AG04449 (cell line): ENCODE measurements around the gene PDZD4.
"Not testable (repeated sequence)": the region's sequence is repeated elsewhere in the genome, so short reads cannot be mapped to it uniquely, and the experiment has no call there.

ENCODE experiments used
- CTCF ChIA-PET: fragments of 350-600 bp; formaldehyde crosslinking; extraction: SDS; loops from one replicate; lab custom pipeline; 2021; ENCODE audit warnings: antibody characterized with exemption; lab: Yijun Ruan, JAX
- POLR2A ChIA-PET: fragments of 400-600, 350-600 bp; formaldehyde crosslinking; extraction: SDS; loops from one replicate; lab custom pipeline; 2020; ENCODE audit warnings: antibody characterized with exemption, inconsistent platforms; lab: Yijun Ruan, JAX
- DNase-seq: peaks from one replicate; pipeline ENCODE4 v3.0.0-alpha.2; 2010; ENCODE audit warnings: low read depth, low spot score
- H3K4me3 ChIP-seq: 2 replicates; pipeline ENCODE4 v1.5.1; 2011; ENCODE audit warnings: low read depth, mild to moderate bottlenecking, control low read depth, low read length
- CTCF ChIP-seq: IDR thresholded peaks from one replicate; pipeline ENCODE4 v1.5.1; 2011; ENCODE audit warnings: mild to moderate bottlenecking, moderate library complexity, low read length, control low read depth, inconsistent platforms; ENCODE audit not compliant: insufficient read depth; ENCODE audit errors: missing control alignments

The PDZD4 gene

GRCh38 chrX:153818571-153819383 lies 11.6 kb downstream of the PDZD4 start:
- POLR2A ChIA-PET, result no interaction called here
- DNase-seq, result no peak
- TF ChIP-seq CTCF, result no peak
- CTCF ChIA-PET, result interaction anchor here (0.9 kb wide), 1 partner anchor 228 kb away, joined by 3 read pairs; no protein-coding TSS in a partner anchor
- peak overlapping the region; percentile 41 for H3K4me3 ChIP-seq

- H3K4me3 ChIP-seq, CTCF ChIA-PET, POLR2A ChIA-PET, DNase-seq: not testable (repeated sequence)
These were observed 12.3 kb downstream of the PDZD4 start for GRCh38 chrX:153818064-153818463.

GRCh38 chrX:153816831-153817690 lies 13.3 kb downstream of the PDZD4 start:
- no peak for DNase-seq
- CTCF ChIA-PET, result no interaction called here
- POLR2A ChIA-PET, result no interaction called here

GRCh38 chrX:153814591-153815315 lies 15.6 kb downstream of the PDZD4 start:
- no peak for TF ChIP-seq CTCF
- ChIA-PET CTCF (no interaction called here), POLR2A (no interaction called here)
- no peak overlapping the region for H3K4me3 ChIP-seq
- DNase-seq, result no peak

More at GRCh38 chrX:153816831-153817690, 13.3 kb downstream of the PDZD4 start:
- no peak for TF ChIP-seq CTCF
- no peak overlapping the region for H3K4me3 ChIP-seq

- CTCF ChIA-PET, result no interaction called here
- TF ChIP-seq CTCF, result no peak
- no peak overlapping the region for H3K4me3 ChIP-seq
- POLR2A ChIA-PET, result no interaction called here
- no peak for DNase-seq
These were observed 17.2 kb downstream of the PDZD4 start for GRCh38 chrX:153813161-153813560.

GRCh38 chrX:153812220-153812619 lies 18.1 kb downstream of the PDZD4 start:
- no peak for DNase-seq
- ChIA-PET CTCF (no interaction called here), POLR2A (no interaction called here)
- TF ChIP-seq CTCF, result no peak
- no peak overlapping the region for H3K4me3 ChIP-seq
